Right kidney (tissue), 1 donor: ENCODE data around the gene NCAPD3.
A peak's percentile ranks its signal among the peaks of the same experiment; 100 is the strongest.

Experiments used
- DNase-seq: peaks from one replicate; pipeline ENCODE4 v3.0.0-alpha.2; 2016

Gene NCAPD3

GRCh38 chr11:134164490-134165370 is 59.0 kb downstream of the NCAPD3 start:
- no peak for DNase-seq

DNA sequence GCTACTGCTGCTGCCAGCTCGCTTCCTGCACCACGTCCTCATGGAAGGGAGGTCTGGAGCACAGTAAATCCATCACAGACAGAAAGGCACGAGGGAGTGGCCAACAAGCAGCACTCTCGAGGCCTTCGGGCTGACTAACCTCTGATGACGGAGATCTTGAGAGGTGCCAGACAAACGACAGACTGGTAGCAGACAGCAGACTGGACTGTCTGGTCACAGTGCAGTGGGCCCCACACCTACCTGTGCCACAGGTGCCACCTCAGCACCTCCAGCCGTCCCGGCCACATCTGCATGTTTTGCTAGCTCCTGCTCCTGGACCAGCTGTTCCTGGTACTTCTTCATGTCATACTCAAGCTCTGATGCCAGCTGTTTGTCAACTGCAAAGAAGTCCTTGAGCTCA is 64.1 kb downstream of the NCAPD3 start:
- DNase-seq = no peak

DNA sequence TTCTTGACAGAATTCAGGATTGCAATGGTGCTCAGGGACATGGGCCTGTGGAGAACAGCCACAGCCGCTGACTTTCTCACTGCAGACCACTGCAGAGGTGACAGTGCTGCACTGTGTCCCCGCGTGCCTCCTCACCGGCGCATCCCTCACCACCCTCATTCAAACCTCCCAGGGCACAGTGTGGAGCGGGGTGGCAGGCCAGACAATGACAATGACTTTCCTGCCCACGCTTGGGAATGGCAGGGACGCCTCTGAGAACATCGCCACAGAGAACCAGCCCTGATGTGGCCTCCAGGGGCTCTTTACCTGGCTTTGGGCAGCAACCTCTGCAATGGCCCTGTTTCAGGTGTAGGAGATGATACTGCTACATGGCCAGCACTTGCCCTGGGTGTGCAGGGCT is 65.7 kb downstream of the NCAPD3 start:
- DNase-seq = no peak

DNA sequence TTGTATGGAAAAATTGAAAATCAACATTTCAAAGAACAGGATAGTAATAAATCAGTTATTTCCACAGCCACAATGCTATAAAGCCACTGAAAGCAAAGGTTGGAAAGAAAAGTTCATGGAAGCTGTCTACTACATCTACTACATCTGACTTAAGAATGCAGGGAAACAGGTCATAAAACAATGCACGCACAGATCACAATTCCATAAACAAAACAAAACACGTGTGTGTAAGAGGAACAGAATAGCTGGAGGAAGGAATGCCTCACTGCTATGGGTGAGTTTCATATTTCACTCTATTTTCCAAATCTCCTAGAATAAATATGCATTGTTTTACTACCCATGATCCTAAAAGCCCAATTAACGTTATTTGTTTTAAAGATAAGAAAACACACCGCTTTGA is 66.3 kb downstream of the NCAPD3 start:
- DNase-seq = no peak

DNA sequence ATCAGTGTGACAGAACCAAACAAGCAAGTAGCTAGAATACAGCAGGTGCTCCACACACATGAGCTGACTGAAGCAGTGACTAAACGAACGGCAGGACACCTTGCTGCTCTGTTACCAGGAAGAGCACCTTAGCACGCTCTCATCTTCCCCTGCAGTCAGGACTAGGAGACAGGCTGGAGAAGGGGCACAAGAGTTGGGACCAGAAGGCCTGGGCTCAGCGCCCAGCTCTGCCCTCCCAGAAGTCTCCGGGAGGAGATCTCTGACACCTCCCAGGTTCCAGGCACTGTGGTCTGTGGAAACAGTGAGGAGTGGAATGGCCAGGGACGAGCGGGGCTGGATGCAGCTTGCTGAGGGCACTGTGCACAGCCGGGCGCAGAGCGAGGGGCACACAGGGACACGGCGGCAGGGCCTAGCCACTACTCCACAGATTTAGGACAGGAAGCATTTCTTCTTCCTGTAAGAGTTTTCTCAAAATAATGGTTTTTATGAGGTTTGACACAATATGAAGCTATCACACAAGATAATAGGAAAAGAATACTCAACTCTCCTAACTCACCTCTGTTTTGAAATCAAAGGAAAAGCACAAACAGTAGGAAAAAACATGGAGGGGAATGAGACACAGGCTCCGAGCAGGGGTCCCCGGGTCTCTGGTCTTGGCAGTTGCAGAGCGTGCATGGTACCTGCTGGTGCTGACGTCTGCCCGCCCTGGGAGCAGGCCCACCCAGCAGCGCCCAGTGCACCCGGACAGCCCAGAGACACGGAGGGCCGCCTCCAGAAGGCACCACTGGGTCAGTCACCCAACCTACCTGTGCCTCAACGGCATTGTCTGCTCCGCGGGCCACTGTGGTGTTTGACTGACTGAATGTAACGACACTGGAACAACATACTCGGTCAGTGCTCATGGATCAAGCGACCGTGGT is 67.6 kb downstream of the NCAPD3 start:
- no peak for DNase-seq

DNA sequence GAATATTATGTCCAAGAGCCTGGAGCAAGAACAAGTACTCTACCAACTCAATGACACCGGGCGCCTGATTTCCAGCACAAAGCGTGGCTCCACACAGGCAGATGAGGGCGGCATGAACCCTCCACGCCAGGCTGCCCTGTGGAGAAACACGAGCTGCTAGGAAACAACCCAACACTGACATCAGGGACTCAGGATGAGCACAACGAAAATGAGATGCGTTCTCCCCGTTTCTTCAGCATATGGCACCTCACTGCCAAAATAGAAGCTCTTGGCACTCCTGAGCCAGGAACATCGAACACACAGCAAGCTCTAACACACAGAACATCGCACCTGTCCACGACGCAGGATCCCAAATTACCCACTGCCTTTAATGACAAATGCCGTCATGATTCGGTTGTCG is 68.3 kb downstream of the NCAPD3 start:
- no peak for DNase-seq

GRCh38 chr11:134154441-134154840 is 69.3 kb downstream of the NCAPD3 start:
- DNase-seq = no peak

DNA sequence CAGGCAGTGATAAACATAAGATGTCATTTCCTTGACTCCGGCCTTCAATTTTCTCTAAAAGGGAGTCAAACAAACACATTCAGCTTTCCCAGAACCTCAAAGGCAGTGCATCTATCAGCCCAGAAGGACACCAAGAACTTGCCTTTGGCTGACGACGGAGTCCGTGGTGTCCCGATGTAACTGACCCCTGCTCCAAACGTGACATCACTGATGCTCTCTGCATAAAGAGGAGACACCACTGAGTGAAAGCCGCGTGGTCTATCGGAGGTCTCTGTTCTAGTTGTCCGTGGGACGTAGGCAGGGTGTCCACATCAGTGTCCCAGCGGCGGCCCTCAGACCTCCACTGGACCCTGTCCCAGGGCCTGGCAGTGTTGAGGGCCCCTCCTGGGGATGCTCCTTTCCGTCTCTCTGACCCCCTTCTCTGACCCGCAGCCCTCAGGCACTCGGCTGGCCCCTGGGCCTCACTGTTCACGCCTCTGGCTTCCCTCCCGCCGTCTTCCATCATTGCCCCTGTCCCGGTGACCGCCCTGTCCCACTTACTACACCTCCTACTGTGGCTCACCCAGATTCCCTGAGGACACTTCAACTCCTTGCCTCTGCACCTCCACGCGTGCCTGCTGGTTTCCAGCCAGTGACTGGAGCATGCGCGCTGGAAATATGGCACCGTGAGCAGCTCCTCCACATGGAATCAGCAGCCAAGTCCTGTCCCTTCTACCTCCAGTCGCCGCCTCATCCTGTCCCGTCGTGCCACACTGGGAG is 70.4 kb downstream of the NCAPD3 start:
- no peak for DNase-seq

DNA sequence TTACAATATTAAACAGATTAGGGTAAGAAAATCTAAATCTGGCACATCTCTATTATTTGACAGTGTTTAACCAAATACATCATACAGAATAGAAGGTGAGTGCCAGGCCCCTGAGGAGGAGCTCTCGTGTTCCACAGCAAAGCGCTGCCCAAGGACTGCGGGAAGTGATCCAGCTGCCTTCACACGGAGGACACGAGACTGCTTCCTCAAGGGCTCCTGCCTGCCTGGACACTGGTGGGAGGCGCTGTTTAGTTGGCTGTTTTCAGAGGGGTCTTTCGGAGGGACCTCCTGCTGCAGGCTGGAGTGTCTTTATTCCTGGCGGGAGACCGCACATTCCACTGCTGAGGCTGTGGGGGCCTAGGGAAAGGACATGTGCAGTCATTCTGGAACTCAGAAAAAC is 71.1 kb downstream of the NCAPD3 start:
- no peak for DNase-seq

- DNase-seq = no peak
Measured at GRCh38 chr11:134151083-134151747, 72.6 kb downstream of the NCAPD3 start.

DNA sequence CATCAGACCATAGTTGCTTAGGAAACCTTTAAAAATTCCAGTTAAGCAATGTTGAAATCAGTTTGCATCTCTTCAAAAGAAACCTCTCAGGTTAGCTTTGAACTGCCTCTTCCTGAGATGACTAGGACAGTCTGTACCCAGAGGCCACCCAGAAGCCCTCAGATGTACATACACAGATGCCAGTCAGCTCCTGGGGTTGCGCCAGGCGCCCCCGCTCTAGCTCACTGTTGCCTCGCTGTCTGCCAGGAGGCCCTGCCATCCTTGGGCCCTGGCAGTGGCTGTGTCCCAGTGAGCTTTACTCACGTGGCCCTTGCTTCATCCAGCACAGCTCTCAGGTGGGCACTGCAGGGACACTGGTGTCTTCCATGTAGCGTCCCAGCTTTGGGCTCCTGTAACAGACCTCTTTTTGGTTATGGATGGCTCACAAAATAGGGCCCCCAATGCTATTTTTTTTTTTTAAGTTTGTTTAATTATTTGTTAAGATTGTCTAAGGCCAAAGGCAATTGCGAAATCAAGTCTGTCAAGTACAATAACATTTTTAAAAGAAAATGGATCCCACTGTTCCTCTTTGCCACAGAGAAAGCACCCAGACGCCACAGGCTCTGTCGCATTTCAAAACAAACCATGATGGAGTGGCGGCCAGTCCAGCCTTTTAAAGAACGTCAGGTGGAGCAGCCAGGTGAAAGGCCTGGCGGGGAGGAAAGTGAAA is 73.4 kb downstream of the NCAPD3 start:
- no peak for DNase-seq

DNA sequence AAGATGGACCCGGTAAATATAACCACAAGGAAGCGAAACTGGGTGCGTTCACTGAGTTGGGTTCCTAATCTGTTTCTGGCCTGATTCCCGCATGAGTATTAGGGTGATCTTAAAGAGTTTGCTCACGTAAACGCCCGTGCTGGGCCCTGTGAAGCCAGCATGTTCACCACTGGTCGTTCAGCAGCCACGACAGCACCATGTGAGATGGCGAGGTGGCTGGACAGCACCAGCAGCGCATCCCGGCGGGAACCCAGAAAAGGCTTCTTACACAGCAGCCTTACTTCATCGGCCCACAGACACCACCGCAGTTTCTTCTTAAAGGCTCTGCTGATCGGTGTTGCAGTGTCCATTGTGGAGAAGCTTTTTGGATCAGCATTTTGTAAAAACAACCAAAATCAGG is 74.4 kb downstream of the NCAPD3 start:
- DNase-seq = no peak

DNA sequence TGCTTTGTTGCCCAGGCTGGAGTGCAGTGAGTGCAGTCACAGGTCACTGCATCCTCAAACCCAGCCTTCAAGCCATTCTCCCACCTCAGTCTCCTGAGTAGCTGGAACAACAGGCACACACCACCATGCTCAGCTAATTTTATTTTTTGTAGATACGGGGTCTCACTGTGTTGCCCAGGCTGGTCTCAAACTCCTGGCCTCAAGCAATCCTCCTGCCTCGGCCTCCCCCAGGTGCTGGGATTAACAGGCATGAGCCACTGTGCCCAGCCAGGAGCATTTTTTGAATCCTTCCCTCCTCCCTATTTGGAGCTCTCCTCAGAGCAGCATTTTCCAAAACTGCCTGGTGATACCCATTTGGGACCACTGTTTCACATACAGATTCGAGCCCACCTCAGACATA is 77.2 kb downstream of the NCAPD3 start:
- DNase-seq = no peak

DNA sequence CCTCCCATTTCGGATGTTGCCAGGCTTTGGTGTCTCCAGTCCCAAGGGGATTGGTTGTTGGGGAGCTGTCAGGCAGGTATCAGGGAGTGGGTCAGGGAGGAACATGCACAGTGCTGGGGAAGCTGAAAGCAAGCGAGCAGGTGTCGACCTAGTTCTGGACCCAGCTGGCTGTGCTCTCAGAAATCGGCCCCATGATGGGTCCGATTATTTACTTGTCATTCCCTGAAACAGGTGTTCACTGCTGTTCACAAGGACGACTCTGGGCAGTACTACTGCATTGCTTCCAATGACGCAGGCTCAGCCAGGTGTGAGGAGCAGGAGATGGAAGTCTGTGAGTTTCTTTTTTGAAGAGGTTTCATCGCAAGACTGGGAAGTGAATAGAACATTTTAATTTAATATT is 78.1 kb downstream of the NCAPD3 start:
- no peak for DNase-seq

- no peak for DNase-seq
Measured at GRCh38 chr11:134144744-134145143, 79.0 kb downstream of the NCAPD3 start.

- no peak for DNase-seq
Measured at GRCh38 chr11:134143801-134144200, 80.0 kb downstream of the NCAPD3 start.

DNA sequence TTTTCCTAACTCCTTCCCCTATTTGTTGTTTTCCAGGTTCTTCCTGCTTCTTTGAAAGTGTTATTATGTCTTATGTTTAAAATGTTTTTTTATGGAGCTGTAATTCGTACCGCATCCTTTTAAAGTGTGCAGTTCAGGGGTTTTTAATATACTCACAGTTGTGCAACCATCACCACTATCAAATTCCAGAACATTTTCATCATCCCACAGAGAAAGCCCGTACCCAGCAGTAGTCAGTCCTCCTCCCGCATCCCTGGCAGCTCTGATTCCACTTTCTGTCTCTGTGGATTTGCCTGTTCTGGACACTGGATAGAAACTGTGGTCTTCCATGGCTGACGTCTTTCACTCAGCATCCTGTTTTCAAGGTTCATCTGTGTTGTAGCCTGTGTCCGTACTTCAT is 81.2 kb downstream of the NCAPD3 start:
- no peak for DNase-seq

GRCh38 chr11:134140961-134141490 is 82.7 kb downstream of the NCAPD3 start:
- DNase-seq = no peak

DNA sequence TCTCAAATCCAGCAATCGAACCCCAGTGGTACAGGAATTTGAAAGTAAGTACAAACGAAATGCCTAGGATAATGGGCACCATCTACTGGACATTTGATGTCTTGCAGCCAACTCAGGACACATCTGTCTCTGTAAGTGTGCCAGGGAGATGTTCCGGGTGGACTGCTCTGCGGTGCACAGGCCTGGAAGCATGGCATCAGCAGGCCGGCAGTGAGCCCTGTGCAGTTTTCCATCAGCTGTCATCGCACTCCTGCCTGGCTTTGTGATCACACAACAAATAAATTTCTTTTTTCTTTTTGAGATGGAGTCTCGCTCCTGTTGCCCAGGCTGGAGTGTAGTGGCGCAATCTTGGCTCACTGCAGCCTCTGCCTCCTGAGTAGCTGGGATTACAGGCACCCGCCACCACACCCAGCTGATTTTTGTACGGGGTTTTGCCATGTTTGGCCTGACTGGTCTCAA is 83.9 kb downstream of the NCAPD3 start:
- DNase-seq = peak; percentile 51

GRCh38 chr11:134139303-134139872 is 84.4 kb downstream of the NCAPD3 start:
- peak; percentile 16 for DNase-seq

- no peak for DNase-seq
Measured at GRCh38 chr11:134138376-134138775, 85.4 kb downstream of the NCAPD3 start.
